Measurements from ENCODE around the gene NID1. TPM values are rescaled to one million over a fixed set of nuclear protein-coding genes. Genes with fewer than 3 reads are reported as not detected.

The NID1 gene
- polyA plus RNA-seq, 1 donor (not counting 4 experiments of a cell fraction or from before 2014, with no cell fraction given), result 1.8 TPM

DNA sequence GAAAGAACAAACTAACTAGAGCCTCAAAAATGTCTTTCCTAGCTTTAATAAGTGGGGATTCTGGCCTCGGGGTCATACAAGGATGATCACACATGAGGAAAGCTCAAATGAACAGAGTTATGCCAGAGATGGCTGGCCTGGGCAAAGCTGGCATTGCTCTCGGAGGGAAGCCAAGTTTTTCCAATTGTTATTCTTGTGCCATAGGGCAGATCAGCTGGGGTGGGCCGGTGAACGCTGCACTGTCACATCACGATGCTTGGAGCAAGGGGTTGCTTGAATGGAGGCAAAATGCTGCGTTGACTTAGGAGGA, 122.3 kb downstream of the NID1 start:
- dilution Hi-C loops (cut with MboI; ENCODE audit: extremely low pct_ligation_motif_present, low sequenced_read_pairs), result no loop called here
- Histone ChIP-seq H3K4me2 (ENCODE audit: control insufficient read depth, extremely low read depth, insufficient read depth, low read depth, low read length) (no peak overlapping the region), H3K27me3 (ENCODE audit: control insufficient read depth, extremely low read depth, insufficient read depth, low read length) (no peaks in the 10 kb centered on the region), H3K9me3 (ENCODE audit: control insufficient read depth, low read depth, low read length) (no peaks in the 10 kb centered on the region), H3K4me1 (ENCODE audit: control insufficient read depth, extremely low read depth, insufficient read depth, low read length) (peaks cover 14% of the 10 kb centered on the region), H3K9ac (ENCODE audit: control insufficient read depth, extremely low read depth, insufficient read depth, low read length) (no peak overlapping the region), H3K9me1 (ENCODE audit: control insufficient read depth, extremely low read depth, insufficient read depth, low read length) (no peaks in the 10 kb centered on the region), H3K4me3 (ENCODE audit: control insufficient read depth in 2 of 3, extremely low read depth in 1 of 3, insufficient read depth in 2 of 3, low read depth in 1 of 3, low read length in 3 of 3) (no peak overlapping the region), H3K36me3 (ENCODE audit: control insufficient read depth in 2 of 2, extremely low read depth in 1 of 2, insufficient read depth in 2 of 2, low read length in 2 of 2) (peaks cover 0 to 2% of the 10 kb centered on the region in 2 experiments), H2AFZ (ENCODE audit: control insufficient read depth, low read length) (no peak overlapping the region), H3K79me2 (ENCODE audit: control insufficient read depth, insufficient read depth, low read length) (no peaks in the 10 kb centered on the region), H4K20me1 (ENCODE audit: control insufficient read depth, extremely low read depth, insufficient read depth, low read length) (no peaks in the 10 kb centered on the region), H3K27ac (ENCODE audit: control insufficient read depth, insufficient read depth, low read length) (peak overlapping the region; percentile 37)
- DNase-seq (ENCODE audit: low read depth, low spot score), result no peak
- FAIRE-seq, result no peak
- TF ChIP-seq, protein P1, sequence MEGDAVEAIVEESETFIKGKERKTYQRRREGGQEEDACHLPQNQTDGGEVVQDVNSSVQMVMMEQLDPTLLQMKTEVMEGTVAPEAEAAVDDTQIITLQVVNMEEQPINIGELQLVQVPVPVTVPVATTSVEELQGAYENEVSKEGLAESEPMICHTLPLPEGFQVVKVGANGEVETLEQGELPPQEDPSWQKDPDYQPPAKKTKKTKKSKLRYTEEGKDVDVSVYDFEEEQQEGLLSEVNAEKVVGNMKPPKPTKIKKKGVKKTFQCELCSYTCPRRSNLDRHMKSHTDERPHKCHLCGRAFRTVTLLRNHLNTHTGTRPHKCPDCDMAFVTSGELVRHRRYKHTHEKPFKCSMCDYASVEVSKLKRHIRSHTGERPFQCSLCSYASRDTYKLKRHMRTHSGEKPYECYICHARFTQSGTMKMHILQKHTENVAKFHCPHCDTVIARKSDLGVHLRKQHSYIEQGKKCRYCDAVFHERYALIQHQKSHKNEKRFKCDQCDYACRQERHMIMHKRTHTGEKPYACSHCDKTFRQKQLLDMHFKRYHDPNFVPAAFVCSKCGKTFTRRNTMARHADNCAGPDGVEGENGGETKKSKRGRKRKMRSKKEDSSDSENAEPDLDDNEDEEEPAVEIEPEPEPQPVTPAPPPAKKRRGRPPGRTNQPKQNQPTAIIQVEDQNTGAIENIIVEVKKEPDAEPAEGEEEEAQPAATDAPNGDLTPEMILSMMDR (optimal IDR thresholded peaks at IDR 0.05 in 1 of 3, IDR thresholded peaks at IDR 0.05 in 1 of 3, conservative IDR thresholded peaks at IDR 0.05 in 1 of 3; ENCODE audit: extremely low read depth in 1 of 3, insufficient read depth in 2 of 3, low read length in 3 of 3), result no peak
- TF ChIP-seq EZH2 (IDR thresholded peaks at IDR 0.05; ENCODE audit: low read length), result no peak

DNA sequence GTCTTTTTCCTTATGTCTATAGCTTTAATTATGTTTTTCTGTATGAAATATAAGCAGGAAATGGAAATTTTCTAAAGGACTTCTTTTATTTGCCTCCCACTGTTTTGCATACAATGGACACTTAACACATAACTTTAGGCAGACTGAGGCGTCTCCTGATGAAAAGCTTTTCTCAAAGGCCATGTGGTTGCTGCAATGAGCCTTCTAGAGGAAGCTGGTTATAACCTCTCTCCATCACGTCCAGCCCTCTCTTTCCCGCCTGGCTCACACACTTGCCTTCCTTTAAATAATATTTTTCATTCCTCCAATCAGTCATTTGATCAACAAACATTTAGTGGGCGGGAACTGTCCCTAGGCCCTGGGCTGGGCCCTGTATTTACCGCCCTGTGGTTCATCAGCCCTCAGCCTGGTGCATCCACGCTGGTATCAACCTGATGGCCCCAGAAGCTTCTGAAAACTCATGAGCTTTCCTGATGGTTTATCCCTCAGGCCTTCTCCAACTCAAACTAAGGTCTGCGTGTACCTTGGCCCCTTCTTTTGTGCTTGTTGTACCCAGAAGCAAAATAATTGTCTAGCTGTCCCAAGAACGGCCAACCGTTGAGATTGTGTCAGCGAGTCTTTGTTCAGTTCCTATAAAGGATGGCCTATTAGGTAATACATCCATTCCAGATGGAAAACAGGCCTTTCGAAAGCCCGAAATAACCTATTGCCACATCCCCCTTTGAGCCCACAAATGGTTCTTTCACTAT, 122.8 kb downstream of the NID1 start:
- peaks cover 0 to 2% of the 10 kb centered on the region in 2 experiments for H3K36me3 ChIP-seq (ENCODE audit: control insufficient read depth in 2 of 2, extremely low read depth in 1 of 2, insufficient read depth in 2 of 2, low read length in 2 of 2)
- H4K20me1 ChIP-seq (ENCODE audit: control insufficient read depth, extremely low read depth, insufficient read depth, low read length), result no peaks in the 10 kb centered on the region
- no peak overlapping the region for H3K9ac ChIP-seq (ENCODE audit: control insufficient read depth, extremely low read depth, insufficient read depth, low read length)
- dilution Hi-C loops (cut with MboI; ENCODE audit: extremely low pct_ligation_motif_present, low sequenced_read_pairs), result no loop called here
- no peak for DNase-seq (ENCODE audit: low read depth, low spot score)
- H3K27me3 ChIP-seq (ENCODE audit: control insufficient read depth, extremely low read depth, insufficient read depth, low read length), result no peaks in the 10 kb centered on the region
- H3K79me2 ChIP-seq (ENCODE audit: control insufficient read depth, insufficient read depth, low read length), result no peaks in the 10 kb centered on the region
- peaks cover 14% of the 10 kb centered on the region for H3K4me1 ChIP-seq (ENCODE audit: control insufficient read depth, extremely low read depth, insufficient read depth, low read length)
- TF ChIP-seq EZH2 (IDR thresholded peaks at IDR 0.05; ENCODE audit: low read length), result no peak
- TF ChIP-seq, protein P1 (optimal IDR thresholded peaks at IDR 0.05 in 1 of 3, IDR thresholded peaks at IDR 0.05 in 1 of 3, conservative IDR thresholded peaks at IDR 0.05 in 1 of 3; ENCODE audit: extremely low read depth in 1 of 3, insufficient read depth in 2 of 3, low read length in 3 of 3), result no peak
- H3K27ac ChIP-seq (ENCODE audit: control insufficient read depth, insufficient read depth, low read length), result no peak overlapping the region
- H3K4me3 ChIP-seq (ENCODE audit: control insufficient read depth in 2 of 3, extremely low read depth in 1 of 3, insufficient read depth in 2 of 3, low read depth in 1 of 3, low read length in 3 of 3), result no peak overlapping the region
- no peaks in the 10 kb centered on the region for H3K9me1 ChIP-seq (ENCODE audit: control insufficient read depth, extremely low read depth, insufficient read depth, low read length)
- H3K4me2 ChIP-seq (ENCODE audit: control insufficient read depth, extremely low read depth, insufficient read depth, low read depth, low read length), result no peak overlapping the region
- H3K9me3 ChIP-seq (ENCODE audit: control insufficient read depth, low read depth, low read length), result no peaks in the 10 kb centered on the region
- FAIRE-seq, result no peak
- H2AFZ ChIP-seq (ENCODE audit: control insufficient read depth, low read length), result no peak overlapping the region

Data from keratinocyte (primary cell).